Measurements from ENCODE around the gene ADGRL3.

Gene ADGRL3

DNA sequence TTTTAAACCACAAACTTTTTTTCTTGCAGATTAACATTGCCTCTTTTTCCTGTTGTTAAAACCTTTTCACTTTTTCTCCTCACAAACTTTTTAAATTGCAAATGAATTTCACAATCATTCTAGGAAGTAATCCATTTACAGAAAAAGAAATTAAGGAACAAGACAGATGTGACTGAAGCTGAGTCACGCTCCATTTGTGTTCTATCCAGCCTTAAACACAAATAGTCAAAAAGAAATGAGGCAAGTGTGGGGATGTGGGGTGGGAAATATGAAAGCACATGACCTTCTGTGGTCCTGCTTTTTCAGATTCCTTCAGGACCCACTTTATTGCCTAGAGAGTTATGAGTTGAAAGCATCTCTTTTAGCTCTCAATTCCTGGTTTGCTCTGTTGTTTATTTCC lies 197.0 kb downstream of the ADGRL3 start:
- TF ChIP-seq, protein P1, sequence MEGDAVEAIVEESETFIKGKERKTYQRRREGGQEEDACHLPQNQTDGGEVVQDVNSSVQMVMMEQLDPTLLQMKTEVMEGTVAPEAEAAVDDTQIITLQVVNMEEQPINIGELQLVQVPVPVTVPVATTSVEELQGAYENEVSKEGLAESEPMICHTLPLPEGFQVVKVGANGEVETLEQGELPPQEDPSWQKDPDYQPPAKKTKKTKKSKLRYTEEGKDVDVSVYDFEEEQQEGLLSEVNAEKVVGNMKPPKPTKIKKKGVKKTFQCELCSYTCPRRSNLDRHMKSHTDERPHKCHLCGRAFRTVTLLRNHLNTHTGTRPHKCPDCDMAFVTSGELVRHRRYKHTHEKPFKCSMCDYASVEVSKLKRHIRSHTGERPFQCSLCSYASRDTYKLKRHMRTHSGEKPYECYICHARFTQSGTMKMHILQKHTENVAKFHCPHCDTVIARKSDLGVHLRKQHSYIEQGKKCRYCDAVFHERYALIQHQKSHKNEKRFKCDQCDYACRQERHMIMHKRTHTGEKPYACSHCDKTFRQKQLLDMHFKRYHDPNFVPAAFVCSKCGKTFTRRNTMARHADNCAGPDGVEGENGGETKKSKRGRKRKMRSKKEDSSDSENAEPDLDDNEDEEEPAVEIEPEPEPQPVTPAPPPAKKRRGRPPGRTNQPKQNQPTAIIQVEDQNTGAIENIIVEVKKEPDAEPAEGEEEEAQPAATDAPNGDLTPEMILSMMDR (conservative IDR thresholded peaks at IDR 0.05) = no peak
- TF ChIP-seq ZFX (IDR thresholded peaks at IDR 0.05) = no peak
- H3K27ac ChIP-seq = no peak overlapping the region

DNA sequence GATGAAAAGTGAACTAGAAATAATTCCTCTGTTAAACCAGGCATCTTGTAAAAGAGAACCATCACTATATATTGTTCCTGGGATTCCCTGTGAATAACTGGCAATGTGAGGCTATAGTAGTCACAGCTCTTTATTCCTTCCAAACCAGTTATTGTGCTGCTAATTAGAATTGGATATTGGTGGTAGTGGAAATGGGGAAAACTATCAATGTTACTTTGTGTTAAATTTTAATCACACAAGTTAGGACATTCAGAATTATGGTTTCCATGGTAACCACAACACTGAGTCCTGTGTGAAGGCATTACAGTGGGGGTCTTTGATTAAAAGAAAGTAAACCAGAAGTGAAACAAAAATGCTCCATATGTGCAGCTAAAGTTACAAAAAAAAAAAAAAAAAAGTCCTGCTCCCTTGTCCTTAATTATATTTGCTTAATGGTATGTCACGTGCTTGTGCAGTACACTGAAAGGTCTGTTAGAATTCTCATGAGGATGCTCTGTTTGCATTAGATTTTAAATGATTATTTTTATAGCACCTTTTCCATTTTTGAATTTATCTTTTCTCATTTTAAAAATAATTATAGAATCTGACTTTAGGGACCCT lies 200.4 kb downstream of the ADGRL3 start:
- no peak overlapping the region for H3K27ac ChIP-seq
- no peak for TF ChIP-seq ZFX (IDR thresholded peaks at IDR 0.05)
- TF ChIP-seq, protein P1 (conservative IDR thresholded peaks at IDR 0.05) = no peak

DNA sequence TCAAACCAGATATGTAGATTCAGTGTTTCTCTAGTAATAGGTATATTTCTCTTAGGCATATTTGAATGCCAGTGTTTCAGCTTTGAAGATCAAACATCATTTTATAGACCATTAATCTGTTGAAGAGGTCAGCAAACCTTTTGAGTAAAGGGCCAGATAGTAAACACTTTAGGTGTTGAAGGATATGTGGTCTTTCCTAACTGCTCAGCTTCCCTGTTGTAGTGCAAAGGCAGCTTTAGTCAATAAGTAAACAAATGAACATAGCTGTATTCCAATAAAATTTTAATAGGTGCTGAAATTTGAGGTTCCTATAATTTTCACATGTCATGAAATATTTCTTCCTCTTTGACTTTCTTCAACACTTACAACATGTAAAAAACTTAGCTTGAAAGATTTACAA lies 201.6 kb downstream of the ADGRL3 start:
- TF ChIP-seq ZFX (IDR thresholded peaks at IDR 0.05) = no peak
- TF ChIP-seq, protein P1 (conservative IDR thresholded peaks at IDR 0.05) = no peak

DNA sequence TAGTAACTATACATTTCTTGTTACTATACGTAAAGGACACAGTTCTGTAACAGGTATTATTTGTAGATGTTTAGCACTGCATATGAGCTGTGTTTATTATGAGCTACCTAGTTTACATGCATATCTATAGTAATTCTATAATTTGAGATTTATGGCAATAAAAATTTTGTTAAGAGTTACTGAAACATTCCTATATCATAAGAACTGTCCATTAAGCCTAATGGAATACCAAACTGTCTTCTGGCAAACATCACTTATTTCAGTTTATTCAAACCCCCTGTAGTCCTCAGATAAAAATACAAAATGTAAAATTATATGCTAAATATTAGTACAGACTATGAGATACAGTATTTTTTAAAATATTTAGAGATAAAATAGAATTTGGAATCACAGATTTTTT lies 205.2 kb downstream of the ADGRL3 start:
- no peak overlapping the region for H3K27ac ChIP-seq

More for the DNA sequence above, 201.6 kb downstream of the ADGRL3 start:
- no peak overlapping the region for H3K27ac ChIP-seq

DNA sequence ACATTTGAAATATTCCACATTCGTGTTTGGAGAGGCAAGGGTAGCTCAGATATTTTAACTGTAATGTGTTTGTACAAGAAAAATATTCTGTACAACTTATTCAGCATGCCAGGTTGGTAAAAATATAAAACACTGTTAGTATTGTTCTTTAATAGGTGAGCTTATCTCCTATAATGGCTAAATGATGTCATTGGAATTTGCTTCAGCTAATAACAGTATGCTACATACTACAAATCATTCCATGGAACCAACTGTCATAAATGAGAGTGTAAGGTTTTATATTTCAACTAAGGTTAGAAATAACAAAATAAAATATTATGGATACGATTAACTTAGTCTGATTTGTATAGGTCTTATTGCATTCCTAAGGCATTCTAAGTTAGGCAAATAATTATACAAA lies 206.6 kb downstream of the ADGRL3 start:
- no peak for TF ChIP-seq ZFX (IDR thresholded peaks at IDR 0.05)
- TF ChIP-seq, protein P1 (conservative IDR thresholded peaks at IDR 0.05) = no peak
- H3K27ac ChIP-seq = no peak overlapping the region

More for the DNA sequence above, 205.2 kb downstream of the ADGRL3 start:
- TF ChIP-seq, protein P1 (conservative IDR thresholded peaks at IDR 0.05) = no peak
- TF ChIP-seq ZFX (IDR thresholded peaks at IDR 0.05) = no peak

DNA sequence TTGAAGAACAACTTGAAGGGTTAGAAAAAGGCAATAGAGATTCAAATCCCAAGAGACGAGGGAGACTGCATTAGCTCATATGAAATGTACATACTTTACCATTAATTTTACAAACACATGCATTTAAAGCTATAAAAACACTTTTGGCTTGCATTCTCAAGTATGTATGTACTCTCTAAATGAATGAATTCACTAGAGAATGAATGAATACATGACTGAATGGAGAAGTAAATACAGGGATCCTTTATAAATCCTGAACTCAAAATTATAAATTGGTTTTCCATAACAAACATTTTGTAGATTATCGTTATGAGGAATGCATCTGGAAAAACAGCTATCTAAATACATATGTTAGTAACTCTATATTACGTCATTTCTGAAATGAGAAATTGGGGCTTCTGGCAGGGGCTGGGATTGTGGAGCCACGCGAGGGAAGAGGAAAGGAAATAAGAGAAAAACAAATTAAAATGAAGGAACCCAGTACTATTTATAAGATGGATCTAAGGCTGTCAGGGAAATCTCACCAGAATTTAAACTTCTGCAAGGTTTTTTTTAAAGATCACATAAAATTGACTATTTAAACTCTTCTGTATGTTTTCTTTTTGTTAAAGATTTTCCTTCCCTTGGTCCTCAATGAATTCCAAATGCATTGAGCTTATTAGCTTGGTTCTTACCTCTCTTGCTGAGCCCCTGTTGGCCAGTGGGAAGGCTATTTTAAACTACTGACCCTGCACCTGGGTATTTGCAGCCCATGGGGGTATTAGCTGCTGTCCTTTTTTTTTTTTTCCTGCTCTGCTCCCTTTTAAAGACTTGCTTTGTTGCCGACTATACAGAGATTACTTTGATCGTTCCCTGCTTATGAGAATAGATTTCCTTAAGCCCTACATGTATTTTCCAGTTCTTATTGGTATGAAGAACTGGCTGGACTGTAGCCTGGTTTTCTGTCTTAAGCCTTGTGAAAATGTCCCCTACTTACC lies 207.8 kb downstream of the ADGRL3 start:
- TF ChIP-seq, protein P1 (conservative IDR thresholded peaks at IDR 0.05) = no peak
- no peak for TF ChIP-seq ZFX (IDR thresholded peaks at IDR 0.05)
- no peak overlapping the region for H3K27ac ChIP-seq

DNA sequence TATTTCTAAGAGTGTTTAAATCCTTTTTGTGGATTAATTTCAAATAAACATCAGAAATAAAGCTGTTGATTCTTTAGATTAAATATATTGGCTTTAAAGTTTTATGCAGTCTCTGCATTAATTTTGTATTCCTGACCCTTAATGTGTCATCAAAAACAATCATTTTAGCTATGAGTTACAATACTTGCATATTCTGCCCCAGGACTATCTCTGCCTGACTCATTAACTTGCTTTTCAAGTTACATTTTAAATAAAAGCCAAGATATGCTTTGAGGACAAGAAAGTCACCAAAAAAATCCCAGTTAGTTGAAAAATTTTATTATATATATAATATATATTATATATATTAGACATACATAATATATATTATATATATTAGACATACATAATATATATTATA lies 208.7 kb downstream of the ADGRL3 start:
- no peak for TF ChIP-seq ZFX (IDR thresholded peaks at IDR 0.05)
- TF ChIP-seq, protein P1 (conservative IDR thresholded peaks at IDR 0.05) = no peak
- H3K27ac ChIP-seq = no peak overlapping the region
